ENCODE results near the gene PODNL1.

Gene PODNL1

DNA sequence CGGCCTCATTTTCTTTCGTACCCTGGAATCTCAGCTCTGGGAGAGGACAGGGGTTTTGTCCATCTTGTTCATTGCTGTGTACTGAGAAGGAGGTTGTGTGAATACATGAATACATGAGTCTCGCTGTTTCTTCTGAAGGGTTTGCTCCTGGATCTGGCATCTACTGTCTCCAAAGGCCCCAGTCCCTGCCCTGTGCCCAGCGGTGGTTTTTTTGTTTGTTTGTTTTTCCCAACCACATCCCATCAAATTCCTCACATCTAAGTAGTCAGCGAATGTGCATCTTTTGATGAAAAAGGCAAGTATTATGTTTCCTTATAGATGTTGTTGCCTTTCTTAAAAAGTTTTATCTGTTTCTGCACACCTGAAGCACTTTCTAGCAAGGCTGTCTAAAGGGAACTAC is 26.6 kb upstream of the PODNL1 start:
- Histone ChIP-seq H3K36me3 (peaks cover 67% of the 10 kb centered on the region), H3K4me3 (ENCODE audit: low read depth, low read length) (no peak overlapping the region), H3K27ac (no peak overlapping the region), H3K27me3 (ENCODE audit: insufficient read depth, low read depth, severe bottlenecking) (no peaks in the 10 kb centered on the region), H3K9me3 (ENCODE audit: severe bottlenecking) (no peaks in the 10 kb centered on the region)
- DNase-seq, result no peak
- no peak for TF ChIP-seq CTCF (IDR thresholded peaks at IDR 0.05; ENCODE audit: low read depth, low read length)

DNA sequence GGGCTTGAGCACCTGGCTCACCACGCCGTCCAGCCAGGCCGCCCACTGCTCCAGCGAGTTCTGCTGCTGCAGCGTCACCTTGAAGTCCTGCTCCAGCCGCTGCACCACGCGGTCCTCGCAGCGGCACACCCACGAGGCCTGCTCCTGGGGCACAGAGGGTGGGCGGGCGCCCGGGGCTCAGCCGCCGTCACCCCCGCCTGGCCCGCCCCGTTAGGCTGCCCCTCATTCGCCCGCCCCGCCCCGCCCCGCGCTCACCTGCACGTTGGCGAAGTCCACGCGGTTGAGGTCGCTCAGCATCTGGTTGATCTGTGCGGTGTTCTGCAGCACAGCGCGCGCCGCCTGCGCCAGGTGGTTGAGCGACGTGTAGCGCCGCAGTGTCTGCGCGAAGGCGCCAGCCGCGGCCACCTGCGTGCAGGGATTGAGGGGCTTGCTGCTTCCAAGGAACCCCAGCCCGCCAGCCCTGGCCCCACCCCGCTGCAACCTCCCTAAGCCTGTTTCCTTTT is 25.4 kb upstream of the PODNL1 start:
- TF ChIP-seq CTCF (IDR thresholded peaks at IDR 0.05; ENCODE audit: low read depth, low read length), result no peak
- Histone ChIP-seq H3K36me3 (peaks cover 66% of the 10 kb centered on the region), H3K27ac (no peak overlapping the region), H3K9me3 (ENCODE audit: severe bottlenecking) (no peaks in the 10 kb centered on the region), H3K4me3 (ENCODE audit: low read depth, low read length) (no peak overlapping the region), H3K27me3 (ENCODE audit: insufficient read depth, low read depth, severe bottlenecking) (no peaks in the 10 kb centered on the region)
- no peak for DNase-seq

DNA sequence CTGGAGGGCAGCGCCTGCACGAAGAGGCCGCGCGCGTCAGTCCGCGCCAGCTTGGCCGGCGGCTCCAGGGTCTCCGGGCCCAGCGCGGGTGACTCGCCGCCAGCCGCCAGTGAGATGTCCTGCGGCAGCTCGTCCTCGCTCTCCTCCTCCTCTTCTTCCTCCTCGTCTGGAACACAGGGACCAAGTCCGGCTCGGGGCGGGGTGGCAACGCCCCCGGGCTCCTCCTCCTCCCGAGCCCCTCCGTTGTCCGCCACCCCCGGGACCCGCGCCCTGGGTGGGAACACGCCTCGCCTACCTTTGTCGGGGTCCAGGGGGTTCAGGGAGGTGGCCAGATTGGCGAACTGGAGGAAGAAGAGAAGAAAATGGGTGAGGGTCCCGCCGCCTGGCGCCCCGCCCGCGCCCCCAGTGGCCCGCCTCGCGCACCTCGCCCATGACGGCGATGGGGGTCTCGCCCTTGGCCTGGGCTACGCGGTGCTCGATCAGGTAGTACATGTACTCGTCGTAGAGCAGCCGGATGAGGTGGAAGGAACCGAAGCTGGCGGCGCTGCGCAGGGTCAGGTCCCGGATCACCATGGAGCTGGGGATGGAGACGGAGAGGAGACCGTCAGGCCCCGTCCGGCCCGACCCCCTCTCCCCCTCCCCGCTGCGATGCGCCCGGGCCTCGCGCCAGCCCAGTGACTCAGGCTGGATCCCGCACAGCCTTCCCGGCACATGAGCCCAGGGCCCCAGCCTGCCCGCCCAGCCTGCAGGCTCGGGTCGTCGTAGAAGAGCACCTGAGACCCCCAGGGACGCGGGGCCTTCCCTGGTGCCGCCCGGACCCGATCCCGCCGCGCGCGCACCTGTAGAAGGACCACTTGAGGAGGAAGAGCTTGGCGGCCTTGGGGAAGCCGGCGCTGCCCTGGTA is 24.7 kb upstream of the PODNL1 start:
- Histone ChIP-seq H3K9me3 (ENCODE audit: severe bottlenecking) (no peaks in the 10 kb centered on the region), H3K4me3 (ENCODE audit: low read depth, low read length) (no peak overlapping the region), H3K36me3 (peaks cover 66% of the 10 kb centered on the region), H3K27me3 (ENCODE audit: insufficient read depth, low read depth, severe bottlenecking) (no peaks in the 10 kb centered on the region), H3K27ac (no peak overlapping the region)
- no peak for TF ChIP-seq CTCF (IDR thresholded peaks at IDR 0.05; ENCODE audit: low read depth, low read length)
- no peak for DNase-seq

GRCh38 chr19:13961826-13962698 is 23.8 kb upstream of the PODNL1 start:
- no peak for DNase-seq
- Histone ChIP-seq H3K27me3 (ENCODE audit: insufficient read depth, low read depth, severe bottlenecking) (no peaks in the 10 kb centered on the region), H3K36me3 (peaks cover 67% of the 10 kb centered on the region), H3K9me3 (ENCODE audit: severe bottlenecking) (no peaks in the 10 kb centered on the region), H3K27ac (no peak overlapping the region), H3K4me3 (ENCODE audit: low read depth, low read length) (no peak overlapping the region)
- no peak for TF ChIP-seq CTCF (IDR thresholded peaks at IDR 0.05; ENCODE audit: low read depth, low read length)

- Histone ChIP-seq H3K27me3 (ENCODE audit: insufficient read depth, low read depth, severe bottlenecking) (no peaks in the 10 kb centered on the region), H3K9me3 (ENCODE audit: severe bottlenecking) (no peaks in the 10 kb centered on the region), H3K36me3 (peaks cover 68% of the 10 kb centered on the region), H3K4me3 (ENCODE audit: low read depth, low read length) (no peak overlapping the region), H3K27ac (no peak overlapping the region)
- no peak for TF ChIP-seq CTCF (IDR thresholded peaks at IDR 0.05; ENCODE audit: low read depth, low read length)
- DNase-seq, result no peak
Measured at GRCh38 chr19:13960863-13961784, 22.9 kb upstream of the PODNL1 start.

Data from WERI-Rb-1 (cell line).